NOMO-1 treated with dmso at 0.1 percent for 144 hours (cell line): ENCODE measurements around the gene SDHC.
A peak's percentile ranks its signal among the peaks of the same experiment; 100 is the strongest.
"Not testable (repeated sequence)": the region's sequence is repeated elsewhere in the genome, so short reads cannot be mapped to it uniquely, and the experiment has no call there.

Source experiments
- DNase-seq: peaks from one replicate; lab custom pipeline; 2025; ENCODE audit not compliant: unreplicated experiment; lab: John Stamatoyannopoulos, UW

SDHC gene

GRCh38 chr1:161309868-161310267, 4.3 kb upstream of the SDHC start, which contains the start of gene MPZ:
MPZ (minus strand) TSS chr1:161309968; CDS start chr1:161309905, 63 bp downstream.
- no peak for DNase-seq

- DNase-seq: no peak
Measured at GRCh38 chr1:161311595-161312181, 2.5 kb upstream of the SDHC start.

DNA sequence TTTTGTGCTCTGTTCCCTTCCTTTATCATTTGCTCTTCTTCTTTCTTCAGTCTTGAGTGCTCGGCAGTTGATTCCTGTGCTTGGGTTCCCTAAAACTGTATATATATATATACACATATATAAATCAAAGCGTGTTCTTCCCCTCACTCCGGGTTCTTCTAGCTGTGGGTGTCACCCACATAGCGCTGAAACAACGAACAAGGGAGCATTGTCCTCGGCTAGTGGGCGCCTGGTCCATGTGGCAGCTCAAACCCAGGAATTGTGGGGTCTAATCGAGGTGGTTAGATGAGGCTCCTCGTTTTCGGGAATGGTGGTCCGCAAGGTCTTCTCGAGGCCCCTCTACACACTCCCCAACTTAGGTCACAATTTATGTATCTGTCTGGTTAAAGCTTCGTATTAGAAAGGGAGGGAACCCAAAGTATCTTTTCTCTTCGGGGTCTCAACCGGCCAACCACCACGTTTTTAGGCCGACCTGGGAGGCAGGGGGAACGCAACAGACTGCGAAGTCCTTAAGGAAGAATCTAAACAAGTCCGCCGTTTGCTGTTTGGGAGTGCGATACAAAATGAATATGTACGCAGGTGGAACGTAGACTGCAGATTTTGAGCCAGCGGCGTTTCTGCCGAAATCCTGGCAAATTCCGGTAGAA, 504 bp upstream of the SDHC start:
- DNase-seq: no peak

GRCh38 chr1:161315841-161316674, 1.9 kb downstream of the SDHC start:
- DNase-seq: not testable (repeated sequence)

DNA sequence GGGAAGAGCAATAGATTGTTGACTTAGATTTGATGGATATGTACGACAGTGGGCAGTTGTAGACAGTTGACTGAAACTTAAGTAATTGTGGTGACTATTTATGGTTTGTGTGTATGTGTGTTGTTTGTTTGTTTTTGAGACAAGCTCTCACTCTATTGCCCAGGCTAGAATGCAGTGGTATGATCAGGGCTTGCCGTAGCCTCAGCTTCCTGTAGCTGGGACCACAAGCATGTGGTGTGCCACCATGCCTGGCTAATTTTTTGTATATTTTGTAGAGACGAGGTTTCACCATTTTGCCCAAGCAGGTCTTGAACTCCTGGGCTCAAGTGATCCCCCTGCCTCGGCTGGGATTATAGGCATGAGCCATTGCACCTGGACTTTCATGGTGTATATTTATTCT, 9.8 kb downstream of the SDHC start:
- no peak for DNase-seq

- no peak for DNase-seq
Measured at GRCh38 chr1:161330346-161330745, 16.2 kb downstream of the SDHC start.

DNA sequence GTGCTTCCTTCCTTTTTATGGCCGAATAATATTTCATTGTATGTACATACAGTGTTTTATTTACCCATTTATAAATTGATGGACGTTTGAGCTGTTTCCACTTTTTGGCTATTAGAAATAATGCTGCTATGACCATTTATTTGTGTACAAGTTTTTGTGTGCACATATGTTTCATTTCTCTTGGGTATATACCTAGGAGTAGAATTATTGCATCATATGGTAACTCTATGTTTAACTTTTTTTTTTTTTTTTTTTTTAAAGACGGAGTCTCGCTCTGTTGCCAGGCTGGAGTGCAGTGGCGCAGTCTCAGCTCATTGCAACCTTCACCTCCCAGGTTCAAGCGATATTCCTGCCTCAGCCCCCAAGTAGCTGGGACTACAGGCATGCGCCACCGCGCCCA, 19.0 kb downstream of the SDHC start:
- DNase-seq: no peak

GRCh38 chr1:161335796-161336195, 21.6 kb downstream of the SDHC start:
- no peak for DNase-seq

- DNase-seq: no peak
Measured at GRCh38 chr1:161342177-161342576, 28.0 kb downstream of the SDHC start.

DNA sequence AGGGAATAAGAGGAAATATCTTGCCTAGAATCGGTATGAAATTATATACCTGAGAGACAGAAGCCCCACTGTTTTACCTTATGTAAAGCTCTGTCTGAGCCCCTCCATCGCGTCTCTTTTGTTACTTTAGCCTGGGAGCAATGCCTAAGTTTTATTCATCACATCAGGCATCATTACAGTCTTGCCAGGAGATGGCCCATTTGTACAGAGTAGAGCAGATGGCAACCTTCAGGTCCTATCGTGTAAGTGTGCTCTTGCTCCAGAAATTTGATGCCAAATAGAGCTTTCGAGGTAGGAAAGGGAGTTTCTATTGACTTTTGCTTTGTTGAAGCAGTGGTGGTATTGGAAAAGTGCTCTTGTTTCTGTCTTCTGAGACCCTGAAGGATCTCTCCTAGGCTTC, 28.6 kb downstream of the SDHC start:
- no peak for DNase-seq

GRCh38 chr1:161350671-161351070, 36.5 kb downstream of the SDHC start:
- DNase-seq: peak; percentile 39

DNA sequence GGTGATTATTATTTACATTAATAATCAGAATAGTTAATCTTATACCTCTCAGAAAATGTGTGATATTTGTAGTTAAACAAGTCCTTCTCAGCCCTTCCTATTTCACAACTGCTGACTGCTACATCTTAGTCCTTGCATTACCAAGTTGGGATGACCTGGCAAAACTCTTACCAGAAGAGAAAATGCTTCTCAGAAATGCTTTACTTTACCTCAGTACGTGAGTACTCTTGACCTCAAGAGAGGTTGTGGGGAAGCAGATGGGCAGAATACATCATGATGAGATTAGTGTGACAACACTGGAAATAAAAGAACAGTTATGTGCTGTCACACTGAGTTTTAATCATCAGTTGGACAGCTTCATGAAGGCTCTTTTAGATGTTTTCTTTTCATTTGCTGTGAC, 37.3 kb downstream of the SDHC start:
- no peak for DNase-seq

DNA sequence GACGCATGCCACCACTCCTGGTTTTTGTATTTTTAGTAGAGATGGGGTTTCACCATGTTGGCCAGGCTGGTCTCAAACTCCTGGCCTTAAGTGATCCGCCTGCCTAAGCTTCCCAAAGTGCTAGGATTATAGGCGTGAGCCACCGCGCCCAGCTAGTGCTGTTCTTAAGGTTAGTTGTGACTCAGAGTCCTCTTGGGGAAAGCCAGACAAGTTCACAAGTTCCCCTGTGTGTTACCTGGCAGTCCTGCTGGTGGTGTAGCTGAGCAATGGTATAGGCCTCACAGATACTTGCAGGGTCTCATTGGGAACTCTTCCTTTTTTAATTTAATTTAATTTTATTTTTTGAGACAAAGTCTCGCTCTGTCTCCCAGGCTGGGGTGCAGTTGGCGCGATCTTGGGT, 42.9 kb downstream of the SDHC start:
- no peak for DNase-seq

GRCh38 chr1:161359291-161359690, 45.1 kb downstream of the SDHC start:
- DNase-seq: peak; percentile 19

DNA sequence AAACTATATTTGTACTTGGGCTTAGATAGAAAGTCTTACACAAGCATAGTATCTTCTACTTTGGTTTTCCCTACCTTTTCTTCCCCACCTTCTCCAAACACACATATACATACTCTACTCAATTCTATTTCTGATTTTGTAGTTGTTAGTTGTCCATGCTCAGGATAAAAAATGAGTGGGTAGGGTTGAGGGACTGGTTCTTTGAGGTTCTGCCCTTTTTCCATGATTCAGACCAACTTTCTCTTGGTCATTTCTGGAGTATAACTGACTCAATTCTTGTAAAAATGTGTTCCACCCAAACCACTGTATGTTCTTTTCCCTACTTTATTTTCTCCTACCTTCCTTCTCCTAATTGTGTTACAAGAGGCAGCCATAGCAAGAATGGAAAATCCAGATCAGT, 50.2 kb downstream of the SDHC start:
- DNase-seq: no peak

DNA sequence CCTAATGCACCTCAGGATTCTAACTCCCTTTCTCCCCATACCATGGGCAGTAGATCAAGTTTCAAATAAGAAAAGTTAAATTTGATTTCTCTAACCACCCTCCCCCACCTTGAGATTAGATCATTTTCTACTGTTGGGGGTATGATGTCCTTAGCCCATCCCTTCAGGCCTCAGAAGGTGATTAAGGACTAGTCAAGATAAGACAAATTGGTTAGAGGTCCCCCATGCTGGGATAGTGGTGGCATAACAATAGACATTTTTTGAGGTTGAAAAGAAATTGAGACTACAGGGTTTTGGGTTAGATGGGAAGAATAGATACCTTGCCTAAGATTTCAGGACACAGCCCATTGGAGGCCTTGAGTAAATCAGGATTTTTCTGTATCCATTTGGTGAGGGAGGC, 51.0 kb downstream of the SDHC start:
- no peak for DNase-seq

DNA sequence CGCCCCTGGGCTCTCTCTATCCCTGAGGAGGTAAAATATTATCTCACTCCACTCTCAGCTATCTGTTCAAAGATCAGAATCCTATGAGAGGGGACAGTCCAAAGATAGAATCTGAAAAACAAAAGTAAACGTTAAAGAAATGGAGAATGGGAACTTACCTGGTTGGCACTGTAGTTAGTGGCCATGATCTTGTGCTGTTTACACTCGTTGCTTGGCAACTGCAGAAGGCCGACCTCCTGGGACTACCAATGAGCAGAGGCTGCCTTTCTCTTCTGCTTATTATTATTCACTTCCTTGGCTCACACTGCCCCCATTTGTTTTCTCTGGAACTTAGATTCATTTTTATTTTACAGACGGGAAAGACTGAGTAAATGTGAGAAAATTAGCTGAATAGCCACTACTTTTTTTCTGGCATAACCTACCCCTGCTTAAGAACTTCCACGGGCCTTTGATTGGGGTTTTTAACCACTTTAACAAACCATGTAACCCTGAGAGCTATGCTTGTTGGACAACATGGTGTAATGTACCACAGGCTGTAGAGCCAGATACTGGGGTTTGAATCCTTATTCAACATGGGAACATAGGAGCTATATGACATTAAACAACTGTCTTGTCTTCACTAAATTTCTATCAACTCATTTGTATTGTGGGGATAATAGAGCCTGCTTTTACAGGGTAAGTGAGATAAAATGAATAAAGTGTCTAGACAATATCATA, 53.7 kb downstream of the SDHC start, which contains the start of gene CFAP126:
Gene CFAP126, minus strand, starts transcription at position 193 of the 717 bp plus-strand sequence. Its CDS starts 8 bp downstream, at position 185.
- DNase-seq: peak; percentile 47

DNA sequence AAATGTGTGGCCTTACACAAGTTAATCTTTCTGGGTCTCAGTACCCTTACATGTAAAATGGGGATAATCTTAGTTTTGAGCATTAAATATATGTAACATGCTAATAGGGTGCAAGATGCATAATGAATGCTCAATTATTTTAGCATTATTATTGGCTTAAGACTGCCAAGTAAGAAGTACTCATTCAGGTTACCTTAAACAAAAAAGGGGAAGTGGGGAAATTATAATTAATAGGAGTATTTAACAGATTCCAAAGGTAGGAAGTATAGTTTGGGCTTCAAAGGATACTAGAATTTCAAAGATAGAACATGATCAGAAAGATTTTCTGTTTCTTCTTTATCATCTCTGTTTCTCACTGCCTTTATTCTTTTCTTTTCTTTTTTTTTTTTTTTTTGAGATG, 59.3 kb downstream of the SDHC start:
- DNase-seq: no peak

GRCh38 chr1:161374373-161374772, 60.2 kb downstream of the SDHC start:
- DNase-seq: no peak

- DNase-seq: no peak
Measured at GRCh38 chr1:161378014-161378413, 63.8 kb downstream of the SDHC start.

- DNase-seq: no peak
Measured at GRCh38 chr1:161379071-161379470, 64.9 kb downstream of the SDHC start.
